PC-9 (cell line): Measurements from ENCODE around the gene CD81. TPM values are rescaled to one million over a fixed set of nuclear protein-coding genes. Genes with fewer than 3 reads are reported as not detected.
A peak's percentile ranks its signal among the peaks of the same experiment; 100 is the strongest.

Experiments used
- BruUV-seq: library from RNA; stranded (reverse); fragments of 400-500 nt; replicated peaks from 2 replicates; lab custom pipeline; 2021; lab: Mats Ljungman, UMichigan
- CTCF ChIA-PET: fragments of 300-600 bp; sonication (Branson Sonifier 250); formaldehyde crosslinking; loops from one replicate; lab custom pipeline; 2022; ENCODE audit warnings: antibody characterized with exemption; lab: Charles Lee
- POLR2A ChIA-PET: fragments of 300-600 bp; sonication (Branson Sonifier 250); formaldehyde crosslinking; loops from one replicate; lab custom pipeline; 2022; ENCODE audit warnings: antibody characterized with exemption; ENCODE audit not compliant: unreplicated experiment; lab: Charles Lee
- DNase-seq, 2 experiments: peaks; one replicate each; pipeline versions ENCODE4 v3.0.0 to v3.0.0-alpha.2; 2015 to 2022; ENCODE audit warnings: mixed read lengths in 1 of 2
- H2AFZ ChIP-seq: fragments of 200-600 bp; sonication (generic); 2 replicates; pipeline ENCODE4 v1.8.1; 2017; ENCODE audit warnings: antibody characterized with exemption
- H3F3A ChIP-seq: fragments of 200-600 bp; sonication (generic); 2 replicates; pipeline ENCODE4 v1.8.1; 2017; ENCODE audit warnings: antibody characterized with exemption, mild to moderate bottlenecking, low read depth; ENCODE audit not compliant: insufficient read depth
- H3K27ac ChIP-seq: fragments of 200-600 bp; sonication (generic); 2 replicates; pipeline ENCODE4 v1.6.1; 2016; ENCODE audit warnings: mixed run types
- H3K27me3 ChIP-seq: fragments of 200-600 bp; sonication (generic); 2 replicates; pipeline ENCODE4 v1.6.1; 2016; ENCODE audit warnings: low read depth, mixed run types; ENCODE audit not compliant: insufficient read depth
- H3K36me3 ChIP-seq: fragments of 200-600 bp; sonication (generic); 2 replicates; pipeline ENCODE4 v1.6.1; 2016; ENCODE audit warnings: low read depth, mixed run types
- H3K4me1 ChIP-seq: fragments of 200-600 bp; sonication (generic); replicated peaks from 2 replicates; pipeline ENCODE4 v1.6.1; 2016; ENCODE audit warnings: mixed run types; ENCODE audit not compliant: insufficient read depth
- H3K4me2 ChIP-seq: fragments of 200-600 bp; sonication (generic); 2 replicates; pipeline ENCODE4 v1.6.1; 2017; ENCODE audit warnings: mixed run types
- H3K4me3 ChIP-seq: fragments of 200-600 bp; sonication (generic); 2 replicates; pipeline ENCODE4 v1.6.1; 2016; ENCODE audit warnings: mixed run types
- H3K79me2 ChIP-seq: fragments of 200-600 bp; sonication (generic); 2 replicates; pipeline ENCODE4 v1.6.1; 2017; ENCODE audit warnings: low read depth, mixed run types
- H3K9me2 ChIP-seq: fragments of 200-600 bp; sonication (generic); 2 replicates; pipeline ENCODE4 v1.8.1; 2017; ENCODE audit warnings: mild to moderate bottlenecking; ENCODE audit not compliant: insufficient read depth
- H3K9me3 ChIP-seq: fragments of 200-600 bp; sonication (generic); 2 replicates; pipeline ENCODE4 v1.8.1; 2016; ENCODE audit warnings: low read depth; ENCODE audit not compliant: insufficient read depth
- H4K20me1 ChIP-seq: fragments of 200-600 bp; sonication (generic); 2 replicates; pipeline ENCODE4 v1.8.1; 2017; ENCODE audit not compliant: insufficient read depth
- CTCF ChIP-seq: fragments of 200-600 bp; sonication (generic); conservative IDR thresholded peaks from 2 replicates; pipeline ENCODE4 v1.6.1; 2017; ENCODE audit warnings: mixed run types, antibody characterized with exemption, mild to moderate bottlenecking, moderate library complexity
- EZH2 ChIP-seq: fragments of 200-600 bp; sonication (generic); IDR thresholded peaks from 2 replicates; pipeline ENCODE4 v1.8.0; 2017; ENCODE audit warnings: antibody characterized with exemption, low read depth
- intact Hi-C: fragments of 100-400 bp; cut with micrococcal nuclease; formaldehyde crosslinking; loops from one replicate; pipeline ENCODE4 v1.10.0; 2022; ENCODE audit not compliant: unreplicated experiment
- total RNA-seq: library from RNA; stranded (reverse); gene quantifications from 2 replicates; pipeline ENCODE4 v1.2.3, GENCODE V29; 2021

CD81 gene
- total RNA-seq, 1 experiment from 2014 or later = 180 TPM

- peaks cover under 1% of the 10 kb centered on the region; the same call in 1 of the 2 replicates for H4K20me1 ChIP-seq
- no TSS peak for BruUV-seq
- intact Hi-C loops = no loop called here
- H3K27ac ChIP-seq = no peak overlapping the region
- H3K27me3 ChIP-seq = no peaks in the 10 kb centered on the region
- peaks cover 10% of the 10 kb centered on the region; the same call in 1 of the 2 replicates for H3F3A ChIP-seq
- H3K9me2 ChIP-seq = no peaks in the 10 kb centered on the region
- ChIA-PET CTCF (no interaction called here), POLR2A (no interaction called here)
- no peaks in the 10 kb centered on the region for H3K9me3 ChIP-seq
- TF ChIP-seq CTCF = no peak
- no peak for TF ChIP-seq EZH2
- H3K4me2 ChIP-seq = no peak overlapping the region
- H3K4me1 ChIP-seq = no peaks in the 10 kb centered on the region
- no peaks in the 10 kb centered on the region for H3K36me3 ChIP-seq
- no peak overlapping the region for H3K4me3 ChIP-seq
- peaks cover 9% of the 10 kb centered on the region for H3K79me2 ChIP-seq
- H2AFZ ChIP-seq = no peak overlapping the region
- DNase-seq = no peak
Observed at GRCh38 chr11:2396471-2396870, 19.4 kb downstream of the CD81 start.

- intact Hi-C loops = no loop called here
- BruUV-seq = no TSS peak
- no peak for TF ChIP-seq EZH2
- TF ChIP-seq CTCF = no peak
- DNase-seq = no peak
- Histone ChIP-seq H3K9me3 (no peaks in the 10 kb centered on the region), H3K36me3 (no peaks in the 10 kb centered on the region), H4K20me1 (no peaks in the 10 kb centered on the region), H2AFZ (no peak overlapping the region), H3K4me1 (no peaks in the 10 kb centered on the region), H3K9me2 (no peaks in the 10 kb centered on the region), H3K4me3 (no peak overlapping the region), H3K4me2 (no peak overlapping the region), H3K27ac (no peak overlapping the region), H3F3A (peaks cover 10% of the 10 kb centered on the region; the same call in 1 of the 2 replicates), H3K79me2 (peaks cover 14% of the 10 kb centered on the region), H3K27me3 (no peaks in the 10 kb centered on the region)
- ChIA-PET CTCF (no interaction called here), POLR2A (no interaction called here)
Observed at GRCh38 chr11:2397005-2397404, 19.9 kb downstream of the CD81 start.

- POLR2A ChIA-PET = no interaction called here
- no peak overlapping the region for H2AFZ ChIP-seq
- H3K4me3 ChIP-seq = peak overlapping the region; percentile 71
- intact Hi-C loops = loop anchor here (1.0 kb wide), 1 partner anchor 94 kb away; no protein-coding TSS in a partner anchor
- peaks cover 19% of the 10 kb centered on the region for H3K79me2 ChIP-seq
- peaks cover 10% of the 10 kb centered on the region; the same call in 1 of the 2 replicates for H3F3A ChIP-seq
- no peak for TF ChIP-seq CTCF
- TF ChIP-seq EZH2 = no peak
- CTCF ChIA-PET = no interaction called here
- no peak for DNase-seq
- H3K27ac ChIP-seq = no peak overlapping the region
- H3K4me1 ChIP-seq = no peaks in the 10 kb centered on the region
- no TSS peak for BruUV-seq
- no peaks in the 10 kb centered on the region for H3K36me3 ChIP-seq
- H3K9me3 ChIP-seq = no peaks in the 10 kb centered on the region
- no peaks in the 10 kb centered on the region for H3K27me3 ChIP-seq
- no peaks in the 10 kb centered on the region for H4K20me1 ChIP-seq
- H3K9me2 ChIP-seq = no peaks in the 10 kb centered on the region
- peak overlapping the region; percentile 81 for H3K4me2 ChIP-seq
Observed at GRCh38 chr11:2398664-2399355, 21.7 kb downstream of the CD81 start.
